ENCODE data around the gene IGF2BP2.

- no peak for TF ChIP-seq DEAF1 (CRISPR knock-in tag; IDR thresholded peaks at IDR 0.05)
- TF ChIP-seq ETV6 (IDR thresholded peaks at IDR 0.05; ENCODE audit: borderline replicate concordance in 1 of 2, low read depth in 2 of 2, low read length in 1 of 2) = no peak
- TF ChIP-seq ETV6 (CRISPR knock-in tag; IDR thresholded peaks at IDR 0.05; ENCODE audit: borderline replicate concordance) = no peak
- no peak for TF ChIP-seq FOXA3 (CRISPR knock-in tag; conservative IDR thresholded peaks at IDR 0.05 in 1 of 2, IDR thresholded peaks at IDR 0.05 in 1 of 2)
- TF ChIP-seq, protein P1, sequence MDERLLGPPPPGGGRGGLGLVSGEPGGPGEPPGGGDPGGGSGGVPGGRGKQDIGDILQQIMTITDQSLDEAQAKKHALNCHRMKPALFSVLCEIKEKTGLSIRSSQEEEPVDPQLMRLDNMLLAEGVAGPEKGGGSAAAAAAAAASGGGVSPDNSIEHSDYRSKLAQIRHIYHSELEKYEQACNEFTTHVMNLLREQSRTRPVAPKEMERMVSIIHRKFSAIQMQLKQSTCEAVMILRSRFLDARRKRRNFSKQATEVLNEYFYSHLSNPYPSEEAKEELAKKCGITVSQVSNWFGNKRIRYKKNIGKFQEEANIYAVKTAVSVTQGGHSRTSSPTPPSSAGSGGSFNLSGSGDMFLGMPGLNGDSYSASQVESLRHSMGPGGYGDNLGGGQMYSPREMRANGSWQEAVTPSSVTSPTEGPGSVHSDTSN (CRISPR knock-in tag; IDR thresholded peaks at IDR 0.05; ENCODE audit: low read depth) = no peak
- TF ChIP-seq, protein P1 (tag; conservative IDR thresholded peaks at IDR 0.05; ENCODE audit: low read depth) = no peak
- TF ChIP-seq ZNF512 (tag; IDR thresholded peaks at IDR 0.05) = no peak
Observed at GRCh38 chr3:185867650-185868049, 42.8 kb upstream of the IGF2BP2 start.
